ENCODE measurements around the gene MERTK.

- no peak for TF ChIP-seq POLR2AphosphoS5 (IDR thresholded peaks at IDR 0.05; ENCODE audit: low read depth, low read length)
- no peak for TF ChIP-seq TAF1 (IDR thresholded peaks at IDR 0.05; ENCODE audit: borderline replicate concordance, insufficient read depth, low read length)
Observed at GRCh38 chr2:112006076-112006410, 107.6 kb downstream of the MERTK start.

Measured in PFSK-1 (cell line).